Vagina (tissue), 2 donors: ENCODE measurements around the gene MYLK. TPM values are rescaled to one million over a fixed set of nuclear protein-coding genes. Genes with fewer than 3 reads are reported as not detected.

Experiments
- DNase-seq, 2 donors: peaks; one replicate each; pipeline ENCODE4 v3.0.0-alpha.2; 2017; ENCODE audit errors: extremely low spot score in 2 of 2
- H3K27ac ChIP-seq: fragments of 200-600 bp; sonication (generic); one replicate; pipeline ENCODE4 v1.5.1; 2019
- H3K27me3 ChIP-seq: fragments of 200-600 bp; sonication (generic); one replicate; pipeline ENCODE4 v1.5.1; 2019
- H3K36me3 ChIP-seq, 2 donors: fragments of 200-600 bp; sonication (generic); one replicate each; pipeline ENCODE4 v1.5.1; 2017 to 2019
- H3K4me1 ChIP-seq: fragments of 200-600 bp; sonication (generic); one replicate; pipeline ENCODE4 v1.5.1; 2019
- H3K4me3 ChIP-seq, 2 donors: fragments of 200-600 bp; sonication (generic); 1 replicate in 1 of 2; 2 replicates in 1 of 2; pipeline ENCODE4 v1.5.1; 2016 to 2019
- H3K9me3 ChIP-seq: fragments of 200-600 bp; sonication (generic); one replicate; pipeline ENCODE4 v1.5.1; 2019
- POLR2A ChIP-seq, 2 donors: fragments of 450-650 bp; IDR thresholded peaks; one replicate each; pipeline ENCODE4 v1.6.1; 2017; ENCODE audit warnings: antibody characterized with exemption in 2 of 2, mild to moderate bottlenecking in 2 of 2, moderate library complexity in 2 of 2
- POLR2AphosphoS5 ChIP-seq, 2 donors: sonication (generic); formaldehyde crosslinking; IDR thresholded peaks; one replicate each; pipeline ENCODE4 v1.9.0; 2017; ENCODE audit warnings: antibody characterized with exemption in 2 of 2, mild to moderate bottlenecking in 2 of 2, low read depth in 1 of 2; ENCODE audit not compliant: insufficient read depth in 1 of 2
- intact Hi-C: fragments of 100-400 bp; cut with DNase I; formaldehyde crosslinking; loops from one replicate; pipeline ENCODE4 v1.15.1; 2023
- total RNA-seq: library from RNA; depleted of rRNA; stranded (reverse); fragments of >200 nt; gene quantifications from one replicate; pipeline ENCODE4 v1.2.3, GENCODE V29; 2016
- TF ChIP-seq, protein P1 (sequence below), 3 experiments: fragments of 450-650 bp in 2 of 3; fragments of 200-600 bp in 1 of 3; sonication (generic) in 1 of 3; IDR thresholded peaks; one replicate each; pipeline ENCODE4 v1.5.1; 2017 to 2019; ENCODE audit warnings: antibody characterized with exemption in 3 of 3, mild to moderate bottlenecking in 2 of 3, moderate library complexity in 2 of 3

The MYLK gene
- total RNA-seq, 1 donor from 2014 or later, result 352 TPM

DNA sequence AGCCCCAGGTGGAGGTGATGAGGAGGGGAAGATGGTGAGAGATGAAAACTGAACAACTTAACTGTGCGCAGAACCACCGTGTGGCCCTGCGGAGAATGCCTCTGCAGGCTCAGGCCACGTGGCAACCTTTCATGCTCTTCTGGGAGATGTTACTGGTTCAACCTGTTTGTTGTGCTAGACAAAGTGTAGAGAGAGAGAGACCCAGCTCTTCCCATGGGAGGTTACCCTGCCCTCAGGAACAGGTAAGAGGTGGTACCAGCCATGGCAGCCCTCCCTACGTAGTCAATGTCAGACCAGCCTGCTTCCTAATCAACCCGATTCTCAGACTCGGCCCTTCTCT lies 262.3 kb downstream of the MYLK start:
- DNase-seq, result no peak
- TF ChIP-seq, protein P1, sequence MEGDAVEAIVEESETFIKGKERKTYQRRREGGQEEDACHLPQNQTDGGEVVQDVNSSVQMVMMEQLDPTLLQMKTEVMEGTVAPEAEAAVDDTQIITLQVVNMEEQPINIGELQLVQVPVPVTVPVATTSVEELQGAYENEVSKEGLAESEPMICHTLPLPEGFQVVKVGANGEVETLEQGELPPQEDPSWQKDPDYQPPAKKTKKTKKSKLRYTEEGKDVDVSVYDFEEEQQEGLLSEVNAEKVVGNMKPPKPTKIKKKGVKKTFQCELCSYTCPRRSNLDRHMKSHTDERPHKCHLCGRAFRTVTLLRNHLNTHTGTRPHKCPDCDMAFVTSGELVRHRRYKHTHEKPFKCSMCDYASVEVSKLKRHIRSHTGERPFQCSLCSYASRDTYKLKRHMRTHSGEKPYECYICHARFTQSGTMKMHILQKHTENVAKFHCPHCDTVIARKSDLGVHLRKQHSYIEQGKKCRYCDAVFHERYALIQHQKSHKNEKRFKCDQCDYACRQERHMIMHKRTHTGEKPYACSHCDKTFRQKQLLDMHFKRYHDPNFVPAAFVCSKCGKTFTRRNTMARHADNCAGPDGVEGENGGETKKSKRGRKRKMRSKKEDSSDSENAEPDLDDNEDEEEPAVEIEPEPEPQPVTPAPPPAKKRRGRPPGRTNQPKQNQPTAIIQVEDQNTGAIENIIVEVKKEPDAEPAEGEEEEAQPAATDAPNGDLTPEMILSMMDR (IDR thresholded peaks at IDR 0.05), result no peak
- TF ChIP-seq POLR2AphosphoS5 (IDR thresholded peaks at IDR 0.05; ENCODE audit: insufficient read depth in 1 of 2, low read depth in 1 of 2), result peak in 1 of 2 donors; percentile 12
- TF ChIP-seq POLR2A (IDR thresholded peaks at IDR 0.05), result no peak
- Histone ChIP-seq H3K9me3 (no peaks in the 10 kb centered on the region), H3K4me3 (no peak overlapping the region), H3K27ac (peak overlapping the region; percentile 58), H3K4me1 (peaks cover 50% of the 10 kb centered on the region), H3K36me3 (no peaks in the 10 kb centered on the region), H3K27me3 (no peaks in the 10 kb centered on the region)
- intact Hi-C loops, result no loop called here

DNA sequence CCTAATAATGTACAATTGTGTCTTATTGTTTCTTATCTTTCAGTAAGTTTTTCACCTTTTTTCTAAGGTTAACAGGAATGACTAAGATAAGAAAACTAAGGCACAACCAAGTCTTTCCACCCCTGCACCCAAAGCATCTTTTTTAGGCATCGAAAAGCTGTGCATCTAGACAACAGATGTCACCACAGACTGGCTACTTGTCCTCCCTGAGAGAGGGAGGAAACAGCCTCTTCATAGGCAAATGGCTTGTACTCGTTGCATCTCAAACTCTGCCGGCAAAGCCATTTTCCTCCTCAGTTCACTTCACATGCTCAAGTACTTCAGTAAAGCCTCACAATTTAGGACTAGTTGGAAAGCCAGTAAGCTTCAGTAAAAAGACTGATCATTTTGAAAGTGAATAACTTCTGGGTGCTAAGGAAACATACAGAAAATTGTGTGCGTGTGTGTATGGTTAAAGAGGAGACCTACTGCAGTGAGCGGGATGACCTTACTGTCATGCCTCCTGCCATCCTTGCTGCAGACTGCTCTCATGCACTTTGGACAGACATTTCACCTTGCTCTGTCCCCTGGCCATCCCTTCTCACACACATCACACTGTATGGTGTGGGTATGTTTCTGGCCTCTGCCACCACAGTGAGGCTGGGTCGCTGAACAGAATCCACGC lies 262.8 kb downstream of the MYLK start:
- DNase-seq, result no peak
- Histone ChIP-seq H3K36me3 (no peaks in the 10 kb centered on the region), H3K9me3 (no peaks in the 10 kb centered on the region), H3K4me1 (peaks cover 50% of the 10 kb centered on the region), H3K27me3 (no peaks in the 10 kb centered on the region), H3K27ac (peak overlapping the region; percentile 58), H3K4me3 (no peak overlapping the region)
- TF ChIP-seq, protein P1 (IDR thresholded peaks at IDR 0.05), result no peak
- no peak for TF ChIP-seq POLR2A (IDR thresholded peaks at IDR 0.05)
- TF ChIP-seq POLR2AphosphoS5 (IDR thresholded peaks at IDR 0.05; ENCODE audit: insufficient read depth in 1 of 2, low read depth in 1 of 2), result no peak
- intact Hi-C loops, result no loop called here

DNA sequence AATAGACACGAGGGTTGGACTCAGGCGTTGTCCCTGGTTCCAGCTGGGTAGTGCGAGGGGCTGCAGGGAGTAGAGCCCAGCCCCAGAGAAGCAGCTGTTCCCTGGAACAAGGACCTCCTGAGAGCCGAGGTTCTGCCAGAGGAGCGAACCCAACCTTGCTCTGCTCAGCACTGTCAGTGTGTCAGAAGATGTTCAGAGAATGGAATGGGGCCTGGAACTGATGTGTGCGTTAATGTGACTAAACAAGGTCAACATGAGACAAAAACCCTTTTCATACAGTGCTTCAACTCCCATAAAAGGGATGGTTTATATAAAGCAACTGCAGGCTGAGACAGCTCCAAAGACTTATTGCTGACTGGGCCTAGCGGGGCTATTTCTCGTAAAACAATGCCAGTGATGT lies 263.8 kb downstream of the MYLK start:
- intact Hi-C loops, result no loop called here
- H3K36me3 ChIP-seq, result no peaks in the 10 kb centered on the region
- TF ChIP-seq POLR2AphosphoS5 (IDR thresholded peaks at IDR 0.05; ENCODE audit: insufficient read depth in 1 of 2, low read depth in 1 of 2) (peak; percentile 56 to 75), POLR2A (IDR thresholded peaks at IDR 0.05) (no peak)
- TF ChIP-seq, protein P1 (IDR thresholded peaks at IDR 0.05), result no peak
- H3K27me3 ChIP-seq, result no peaks in the 10 kb centered on the region
- DNase-seq, result no peak
- H3K27ac ChIP-seq, result peak overlapping the region; percentile 58
- peaks cover 50% of the 10 kb centered on the region for H3K4me1 ChIP-seq
- H3K9me3 ChIP-seq, result no peaks in the 10 kb centered on the region
- peak overlapping the region; percentile 25 to 30 for H3K4me3 ChIP-seq

DNA sequence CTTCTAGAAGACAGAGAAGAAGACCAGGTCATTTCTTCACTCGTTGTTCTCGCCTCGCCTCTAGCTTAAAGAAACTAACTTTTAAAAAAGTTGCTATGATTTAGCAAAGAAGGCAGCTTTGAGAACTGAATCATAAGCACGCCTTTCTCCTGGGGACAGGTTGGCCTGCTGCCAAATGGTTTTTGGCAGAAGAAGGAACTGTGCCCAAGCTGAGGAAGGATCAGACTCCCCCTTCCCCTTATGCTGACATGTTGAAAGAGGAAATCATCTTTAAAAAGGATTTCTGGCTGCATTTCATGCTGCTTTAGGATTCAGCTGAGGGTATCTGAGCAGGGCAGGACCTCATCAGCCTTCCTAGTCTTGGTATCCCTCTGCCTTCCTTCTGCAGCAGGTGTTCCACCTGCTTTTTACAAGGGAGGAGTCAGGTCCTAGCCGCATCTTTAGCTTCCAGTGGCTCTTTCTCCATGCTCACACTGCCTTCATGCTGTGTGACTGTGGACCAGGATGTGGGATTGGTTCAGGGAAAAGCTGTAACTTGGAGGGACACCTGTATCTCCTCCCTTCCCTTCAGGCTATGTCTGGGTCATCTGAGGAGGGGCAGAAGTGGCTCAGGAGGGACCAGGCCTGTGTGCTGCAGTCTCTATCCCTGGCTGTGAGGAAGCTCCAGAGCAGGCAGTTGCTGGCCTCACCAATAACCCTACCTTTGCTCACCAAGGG lies 265.2 kb downstream of the MYLK start:
- Histone ChIP-seq H3K36me3 (peaks cover 0 to 6% of the 10 kb centered on the region in 2 donors), H3K9me3 (no peaks in the 10 kb centered on the region), H3K4me3 (peak overlapping the region; percentile 25 to 30), H3K27me3 (no peaks in the 10 kb centered on the region), H3K27ac (peak overlapping the region; percentile 36), H3K4me1 (peaks cover 43% of the 10 kb centered on the region)
- DNase-seq, result no peak
- TF ChIP-seq, protein P1 (IDR thresholded peaks at IDR 0.05), result no peak
- TF ChIP-seq POLR2AphosphoS5 (IDR thresholded peaks at IDR 0.05; ENCODE audit: insufficient read depth in 1 of 2, low read depth in 1 of 2) (no peak), POLR2A (IDR thresholded peaks at IDR 0.05) (no peak)
- intact Hi-C loops, result no loop called here
